Muscle layer of colon (tissue), 2 donors: ENCODE measurements around the gene FAM89A.

Source experiments
- H3K27ac ChIP-seq: one replicate; pipeline ENCODE4 v1.7.0; 2013; ENCODE audit warnings: low read depth, mild to moderate bottlenecking, low read length, moderate library complexity
- H3K27me3 ChIP-seq, 2 donors: one replicate each; pipeline ENCODE4 v1.7.0; 2013; ENCODE audit warnings: low read length in 2 of 2, mild to moderate bottlenecking in 2 of 2; ENCODE audit not compliant: insufficient read depth in 2 of 2, control insufficient read depth in 1 of 2
- H3K36me3 ChIP-seq: one replicate; pipeline ENCODE4 v1.7.0; 2013; ENCODE audit warnings: mild to moderate bottlenecking, low read length; ENCODE audit not compliant: insufficient read depth
- H3K4me1 ChIP-seq: one replicate; pipeline ENCODE4 v1.7.0; 2013; ENCODE audit warnings: mild to moderate bottlenecking, low read length; ENCODE audit not compliant: insufficient read depth
- H3K4me3 ChIP-seq, 2 donors: one replicate each; pipeline ENCODE4 v1.7.0; 2013; ENCODE audit warnings: low read length in 2 of 2, low read depth in 1 of 2, mild to moderate bottlenecking in 1 of 2, moderate library complexity in 1 of 2
- H3K9ac ChIP-seq: one replicate; pipeline ENCODE4 v1.7.0; 2013; ENCODE audit warnings: low read length
- H3K9me3 ChIP-seq: one replicate; pipeline ENCODE4 v1.7.0; 2013; ENCODE audit warnings: mild to moderate bottlenecking, low read length
- donor health status: abdominal sarcoma.
- donor health status: Adenocarcinoma of cecum.

The FAM89A gene

DNA sequence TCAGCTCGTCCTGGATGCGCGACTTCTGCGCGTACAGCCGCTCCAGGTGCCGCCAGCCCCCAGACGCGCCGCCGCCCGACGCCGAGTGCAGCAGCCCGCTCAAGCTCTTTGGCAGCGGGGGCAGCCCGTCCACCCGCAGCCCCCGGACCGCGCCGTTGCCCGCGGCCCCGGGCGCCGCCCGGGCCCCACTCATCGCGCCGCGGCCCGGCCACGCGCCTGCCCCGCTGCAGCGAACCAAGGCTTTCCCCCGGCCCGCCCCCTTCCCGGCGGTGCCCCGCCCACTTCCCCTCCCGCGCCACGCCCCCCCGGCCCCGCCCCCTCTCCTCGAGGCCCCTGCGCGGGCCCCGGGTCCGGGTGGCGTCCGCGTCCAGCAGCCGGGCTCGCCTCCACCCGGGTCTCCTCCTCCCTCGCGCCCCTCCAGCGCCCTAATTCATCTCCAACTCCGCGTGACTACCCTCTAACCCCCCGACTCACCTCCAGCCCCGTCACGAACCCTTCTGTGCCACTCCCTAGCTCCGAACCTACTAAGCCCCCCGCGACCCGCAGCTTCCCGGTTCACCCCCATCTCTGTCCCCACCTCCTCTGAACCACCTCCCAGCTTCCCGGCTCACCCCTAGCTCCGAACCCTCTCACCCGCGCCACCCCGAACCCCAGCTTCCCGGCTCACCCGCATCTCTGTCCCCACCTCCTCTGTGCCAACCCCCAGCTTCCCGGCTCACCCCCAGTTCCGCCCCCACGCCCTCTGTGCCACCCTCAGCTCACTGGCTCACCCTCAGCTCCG is at the start of gene FAM89A:
Gene FAM89A (minus strand): TSS at position 236 of the 781 bp plus-strand sequence. CDS start 43 bp downstream, at position 193.
- Histone ChIP-seq H3K27me3 (peaks cover 20 to 37% of the 10 kb centered on the region in 2 donors), H3K36me3 (no peaks in the 10 kb centered on the region), H3K9ac (no peak within 1 kb of the TSS), H3K9me3 (no peaks in the 10 kb centered on the region), H3K4me3 (peak within 1 kb of the TSS; percentile 45 to 47), H3K27ac (no peak within 1 kb of the TSS), H3K4me1 (peaks cover 22% of the 10 kb centered on the region)

DNA sequence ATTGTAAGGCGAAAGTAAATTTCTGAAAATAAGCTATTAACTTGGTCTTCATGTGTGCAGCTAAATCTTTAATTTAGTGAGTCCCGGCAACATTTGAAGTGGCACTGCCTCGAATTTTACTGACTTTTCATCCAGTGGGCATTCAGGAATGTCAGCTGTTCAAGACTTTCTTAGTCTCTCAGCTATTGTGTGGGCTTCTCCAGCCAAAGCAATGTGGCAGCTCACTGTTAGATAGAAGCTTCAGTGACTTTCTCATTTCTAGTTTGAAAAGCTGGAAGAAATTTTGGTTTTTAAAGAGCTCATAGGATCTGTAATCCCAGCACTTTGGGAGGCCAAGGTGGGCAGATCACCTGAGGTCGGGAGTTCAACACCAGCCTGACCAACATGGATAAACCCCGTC is 44.3 kb upstream of the FAM89A start:
- Histone ChIP-seq H3K36me3 (no peaks in the 10 kb centered on the region), H3K9ac (no peak overlapping the region), H3K4me3 (no peak overlapping the region), H3K9me3 (no peaks in the 10 kb centered on the region), H3K27me3 (no peaks in the 10 kb centered on the region), H3K27ac (no peak overlapping the region), H3K4me1 (no peaks in the 10 kb centered on the region)

DNA sequence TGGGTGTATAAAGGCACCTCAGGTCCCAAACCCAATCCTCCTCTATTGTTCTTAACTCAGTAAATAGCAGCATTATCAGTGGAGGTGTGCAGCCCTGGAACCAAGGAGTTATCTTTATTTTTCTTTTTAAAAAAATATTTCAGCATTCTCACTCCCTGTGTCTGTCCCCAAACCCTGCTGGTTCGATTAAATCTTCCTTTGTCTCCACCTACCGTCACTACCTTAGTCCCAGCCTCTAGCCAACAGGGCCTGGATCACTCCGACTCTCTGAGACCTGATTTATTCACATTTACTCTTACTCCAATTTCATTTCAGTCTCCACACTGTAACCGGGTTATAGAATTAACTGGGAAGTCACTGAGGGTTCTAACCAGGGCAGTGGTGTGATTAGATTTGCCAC is 39.1 kb upstream of the FAM89A start:
- Histone ChIP-seq H3K4me1 (no peaks in the 10 kb centered on the region), H3K36me3 (no peaks in the 10 kb centered on the region), H3K9me3 (no peaks in the 10 kb centered on the region), H3K27ac (no peak overlapping the region), H3K4me3 (no peak overlapping the region), H3K9ac (no peak overlapping the region), H3K27me3 (no peaks in the 10 kb centered on the region)

DNA sequence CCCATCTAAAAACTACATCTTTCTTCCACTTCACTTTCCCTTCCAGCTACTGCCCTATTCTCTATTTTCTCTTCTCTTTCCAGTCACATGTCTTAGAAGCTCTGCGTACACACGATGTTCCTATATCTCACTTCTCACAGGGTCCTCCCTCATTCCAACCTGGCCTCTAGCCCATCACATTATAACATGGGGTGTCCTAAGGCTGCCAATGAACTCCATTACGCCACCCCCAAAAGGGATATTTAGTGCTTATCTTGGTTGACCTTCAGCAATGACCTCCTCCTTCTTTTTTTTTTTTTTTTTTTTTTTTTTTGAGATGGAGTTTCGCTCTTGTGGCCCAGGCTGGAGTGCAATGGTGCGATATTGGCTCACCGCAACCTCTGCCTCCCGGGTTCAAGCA is 38.2 kb upstream of the FAM89A start:
- Histone ChIP-seq H3K4me3 (no peak overlapping the region), H3K27ac (no peak overlapping the region), H3K27me3 (no peaks in the 10 kb centered on the region), H3K36me3 (no peaks in the 10 kb centered on the region), H3K9me3 (no peaks in the 10 kb centered on the region), H3K4me1 (no peaks in the 10 kb centered on the region), H3K9ac (no peak overlapping the region)

DNA sequence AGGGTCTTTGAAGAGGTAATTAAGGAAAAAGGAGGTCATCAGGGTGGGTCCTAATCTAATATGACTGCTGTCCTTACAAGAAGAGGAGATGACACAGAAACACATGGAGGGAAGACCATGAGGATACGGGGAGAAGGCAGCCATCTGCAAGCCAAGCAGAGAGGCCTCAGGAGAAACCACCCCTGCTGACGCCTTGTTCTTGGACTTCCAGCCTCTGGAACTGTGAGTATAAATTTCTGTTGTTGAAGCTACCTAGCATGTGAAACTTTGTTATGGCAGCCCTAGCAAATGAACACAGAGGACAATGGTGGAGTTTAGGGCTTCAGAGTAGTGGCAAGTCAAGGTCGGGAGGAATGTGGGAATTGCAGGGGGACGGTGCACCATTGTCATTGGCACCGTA is 36.7 kb upstream of the FAM89A start:
- Histone ChIP-seq H3K27me3 (no peaks in the 10 kb centered on the region), H3K9me3 (no peaks in the 10 kb centered on the region), H3K4me3 (no peak overlapping the region), H3K36me3 (no peaks in the 10 kb centered on the region), H3K4me1 (no peaks in the 10 kb centered on the region), H3K27ac (no peak overlapping the region), H3K9ac (no peak overlapping the region)

DNA sequence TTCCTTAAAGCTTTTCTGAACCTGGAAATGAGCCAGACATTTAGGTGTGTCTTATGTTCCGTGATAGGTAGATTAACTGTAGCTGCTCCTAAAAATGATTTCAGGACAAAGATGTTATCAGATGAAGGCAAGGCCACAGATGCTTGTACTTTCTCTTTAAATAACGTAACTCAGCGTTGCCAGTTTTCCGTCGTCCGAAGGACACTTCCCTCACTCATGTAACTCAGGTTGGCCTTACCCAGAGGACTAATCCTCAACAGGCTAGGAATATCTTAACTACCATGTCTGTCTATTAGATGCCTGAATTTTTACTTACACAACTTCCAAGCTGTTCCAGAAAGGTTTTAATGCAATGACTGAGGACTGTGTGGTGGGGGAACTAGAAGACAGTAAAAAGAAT is 35.4 kb upstream of the FAM89A start:
- Histone ChIP-seq H3K4me3 (no peak overlapping the region), H3K9me3 (no peaks in the 10 kb centered on the region), H3K27me3 (no peaks in the 10 kb centered on the region), H3K27ac (no peak overlapping the region), H3K36me3 (no peaks in the 10 kb centered on the region), H3K4me1 (no peaks in the 10 kb centered on the region), H3K9ac (no peak overlapping the region)

DNA sequence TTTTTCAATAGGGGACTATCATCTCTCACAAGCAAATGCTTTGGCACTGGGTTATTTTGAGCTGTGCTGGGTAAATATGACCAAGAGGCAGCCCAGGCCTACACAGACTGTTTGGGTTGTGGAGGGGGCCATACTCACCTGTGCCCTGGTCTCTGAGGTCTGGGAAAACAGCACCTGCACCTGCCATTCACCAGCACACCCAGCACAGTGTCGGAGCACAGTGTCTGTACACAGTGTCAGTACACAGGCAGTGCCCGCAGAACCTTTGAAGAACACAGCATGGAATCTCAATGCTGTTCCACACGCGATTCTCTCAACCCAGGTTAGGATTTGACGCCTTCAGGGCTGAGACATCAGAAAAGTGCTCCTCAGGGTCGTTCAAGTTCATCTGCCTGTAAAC is 35.0 kb upstream of the FAM89A start:
- Histone ChIP-seq H3K9ac (no peak overlapping the region), H3K36me3 (no peaks in the 10 kb centered on the region), H3K9me3 (no peaks in the 10 kb centered on the region), H3K27me3 (no peaks in the 10 kb centered on the region), H3K4me1 (no peaks in the 10 kb centered on the region), H3K27ac (no peak overlapping the region), H3K4me3 (no peak overlapping the region)

DNA sequence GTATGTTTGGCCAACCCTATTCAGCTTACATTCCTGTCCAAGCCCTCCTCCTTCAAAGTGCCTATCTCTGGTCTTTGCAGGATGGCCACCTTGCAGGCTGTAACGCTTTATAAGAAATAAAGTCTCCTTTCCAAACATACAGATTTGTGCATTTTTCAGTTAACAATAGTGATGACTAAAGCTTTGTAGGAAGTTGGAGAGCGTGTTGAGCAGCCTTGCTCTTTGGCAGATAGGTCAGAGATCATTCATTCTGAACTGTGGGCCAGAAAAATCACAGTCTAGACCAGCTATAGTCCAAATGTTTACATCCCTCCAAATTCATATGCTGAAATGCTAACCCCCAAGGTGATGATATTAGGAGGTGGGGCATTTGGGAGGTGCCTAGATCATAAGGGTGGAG is 34.0 kb upstream of the FAM89A start:
- Histone ChIP-seq H3K27ac (no peak overlapping the region), H3K9ac (no peak overlapping the region), H3K4me3 (no peak overlapping the region), H3K27me3 (no peaks in the 10 kb centered on the region), H3K36me3 (no peaks in the 10 kb centered on the region), H3K9me3 (no peaks in the 10 kb centered on the region), H3K4me1 (no peaks in the 10 kb centered on the region)

DNA sequence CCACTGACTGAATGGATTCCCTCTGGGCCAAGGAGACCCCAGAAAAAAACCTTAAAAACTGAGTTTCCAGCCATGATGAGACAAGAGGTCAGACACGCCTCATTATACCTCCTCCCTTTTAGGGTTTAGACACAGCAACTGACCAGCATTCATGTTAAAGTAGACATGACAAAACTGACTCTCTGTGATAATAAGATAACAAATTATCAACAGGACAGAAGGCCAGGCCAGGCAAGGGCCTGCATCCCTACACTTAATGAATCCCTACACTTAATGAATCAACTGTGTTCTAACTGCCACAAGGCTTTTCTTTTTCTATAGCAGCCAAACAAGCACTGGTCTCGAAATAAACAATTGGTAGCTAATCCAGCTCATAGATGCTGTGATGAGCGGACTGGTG is 33.3 kb upstream of the FAM89A start:
- Histone ChIP-seq H3K4me1 (no peaks in the 10 kb centered on the region), H3K4me3 (no peak overlapping the region), H3K27ac (no peak overlapping the region), H3K36me3 (no peaks in the 10 kb centered on the region), H3K27me3 (no peaks in the 10 kb centered on the region), H3K9me3 (no peaks in the 10 kb centered on the region), H3K9ac (no peak overlapping the region)

DNA sequence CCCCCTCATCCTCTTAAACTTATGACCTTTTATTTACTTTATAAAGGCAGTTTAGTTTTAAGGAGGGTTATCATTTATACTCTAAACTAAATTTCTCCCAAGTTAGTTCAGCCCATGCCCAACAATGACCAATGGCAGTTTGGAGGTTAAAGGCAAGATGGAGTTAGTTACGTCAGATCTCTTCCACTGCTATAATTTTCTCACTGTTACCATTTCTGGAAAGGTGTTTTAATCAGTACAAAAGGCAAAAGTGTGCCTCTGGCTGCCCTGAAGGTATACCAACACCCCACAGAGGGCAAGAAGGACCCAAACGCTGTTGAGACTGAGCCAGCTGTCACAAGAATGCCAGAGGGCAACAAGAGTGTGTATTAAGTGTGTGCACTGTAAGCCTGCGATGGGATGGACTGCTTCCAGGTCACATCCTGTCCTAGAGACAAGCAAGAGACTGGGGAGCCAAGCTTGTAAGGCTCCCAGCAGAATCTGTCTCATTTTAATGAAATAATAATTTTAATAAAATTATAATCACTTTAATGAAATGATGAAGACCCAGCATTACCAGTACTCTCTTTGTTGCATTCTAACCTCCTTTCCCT is 32.5 kb upstream of the FAM89A start:
- H3K4me3 ChIP-seq: no peak overlapping the region
- H3K9ac ChIP-seq: no peak overlapping the region
- no peaks in the 10 kb centered on the region for H3K4me1 ChIP-seq
- H3K27me3 ChIP-seq: no peaks in the 10 kb centered on the region
- no peaks in the 10 kb centered on the region for H3K36me3 ChIP-seq
- H3K27ac ChIP-seq: no peak overlapping the region
- no peaks in the 10 kb centered on the region for H3K9me3 ChIP-seq

DNA sequence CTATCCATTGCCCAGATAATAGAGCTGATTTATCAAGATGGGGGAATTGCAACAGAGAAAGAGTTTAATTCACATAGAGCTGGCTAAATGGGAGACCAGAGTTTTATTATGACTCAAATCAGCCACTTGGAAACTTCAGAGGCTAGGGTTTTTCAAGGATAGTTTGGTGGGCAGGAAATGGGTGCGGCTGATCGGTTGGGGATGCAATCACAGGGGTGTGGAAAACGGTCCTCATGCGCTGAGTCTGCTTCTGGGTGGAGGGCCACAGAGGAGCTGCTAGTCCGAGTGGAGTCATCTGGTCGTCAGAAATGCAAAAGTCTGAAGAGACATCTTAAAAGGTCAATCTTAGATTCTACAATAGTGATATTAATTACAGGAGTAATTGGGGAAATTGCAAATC is 32.0 kb upstream of the FAM89A start:
- H3K36me3 ChIP-seq: no peaks in the 10 kb centered on the region
- H3K9ac ChIP-seq: no peak overlapping the region
- no peak overlapping the region for H3K27ac ChIP-seq
- no peaks in the 10 kb centered on the region for H3K4me1 ChIP-seq
- no peaks in the 10 kb centered on the region for H3K27me3 ChIP-seq
- no peak overlapping the region for H3K4me3 ChIP-seq
- H3K9me3 ChIP-seq: no peaks in the 10 kb centered on the region
